OCI-LY7 (cell line): Measurements from ENCODE around the gene CERS1. TPM values are rescaled to one million over a fixed set of nuclear protein-coding genes. Genes with fewer than 3 reads are reported as not detected.

ENCODE experiments used
- BruUV-seq: library from RNA; stranded (reverse); fragments of 400-500 nt; replicated peaks from 2 replicates; lab custom pipeline; 2021; lab: Mats Ljungman, UMichigan
- CTCF ChIA-PET: fragments of 300-600 bp; sonication (Branson Sonifier 250); formaldehyde crosslinking; loops from one replicate; lab custom pipeline; 2022; ENCODE audit warnings: antibody characterized with exemption; ENCODE audit not compliant: unreplicated experiment; lab: Charles Lee
- POLR2A ChIA-PET: fragments of 300-600 bp; sonication (Branson Sonifier 250); formaldehyde crosslinking; loops from one replicate; lab custom pipeline; 2022; ENCODE audit warnings: antibody characterized with exemption; lab: Charles Lee
- DNase-seq: peaks from one replicate; pipeline ENCODE4 v3.0.0-alpha.2; 2015; ENCODE audit warnings: low spot score
- H2AFZ ChIP-seq: fragments of 200-600 bp; sonication (generic), shearing (Covaris generic); 2 replicates; pipeline ENCODE4 v1.6.1; 2014; ENCODE audit warnings: mild to moderate bottlenecking, antibody characterized with exemption, low read length, moderate library complexity
- H3K27ac ChIP-seq: fragments of 200-600 bp; sonication (generic); 2 replicates; pipeline ENCODE4 v1.5.1; 2014; ENCODE audit warnings: mixed run types, low read depth, mild to moderate bottlenecking, moderate library complexity, low read length, inconsistent platforms; ENCODE audit not compliant: poor library complexity, severe bottlenecking
- H3K36me3 ChIP-seq: fragments of 200-600 bp; sonication (generic); 2 replicates; pipeline ENCODE4 v1.6.1; 2014; ENCODE audit warnings: mild to moderate bottlenecking, antibody characterized with exemption, low read length, moderate library complexity, mixed read lengths; ENCODE audit not compliant: insufficient read depth
- H3K4me1 ChIP-seq: fragments of 200-600 bp; sonication (generic); 2 replicates; pipeline ENCODE4 v1.5.1; 2014; ENCODE audit warnings: mild to moderate bottlenecking, low read length; ENCODE audit not compliant: insufficient read depth, poor library complexity, severe bottlenecking
- H3K4me2 ChIP-seq: fragments of 200-600 bp; sonication (generic); 2 replicates; pipeline ENCODE4 v1.6.1; 2014; ENCODE audit warnings: mild to moderate bottlenecking, low read length
- H3K4me3 ChIP-seq: fragments of 200-600 bp; sonication (generic); 2 replicates; pipeline ENCODE4 v1.5.1; 2014; ENCODE audit warnings: mild to moderate bottlenecking, low read depth, low read length; ENCODE audit not compliant: poor library complexity, severe bottlenecking
- H3K79me2 ChIP-seq: fragments of 200-600 bp; sonication (generic); 2 replicates; pipeline ENCODE4 v1.6.1; 2016; ENCODE audit warnings: low read depth, mild to moderate bottlenecking, low read length, moderate library complexity, mixed read lengths; ENCODE audit not compliant: insufficient read depth
- H3K9me2 ChIP-seq: fragments of 200-600 bp; sonication (generic); 2 replicates; pipeline ENCODE4 v1.6.1; 2016; ENCODE audit warnings: mild to moderate bottlenecking, low read length, mixed read lengths; ENCODE audit not compliant: insufficient read depth
- H3K9me3 ChIP-seq: fragments of 200-600 bp; sonication (generic); 2 replicates; pipeline ENCODE4 v1.6.1; 2014; ENCODE audit warnings: mild to moderate bottlenecking, mixed run types, low read length, mixed read lengths
- H4K20me1 ChIP-seq: fragments of 200-600 bp; sonication (generic); 2 replicates; pipeline ENCODE4 v1.6.1; 2014; ENCODE audit warnings: mild to moderate bottlenecking, antibody characterized with exemption, low read length, moderate library complexity, mixed read lengths; ENCODE audit not compliant: insufficient read depth
- CTCF ChIP-seq: fragments of 200-600 bp; sonication (generic); conservative IDR thresholded peaks from 2 replicates; pipeline ENCODE4 v1.5.1; 2014; ENCODE audit warnings: mild to moderate bottlenecking, antibody characterized with exemption, low read length, moderate library complexity, mixed read lengths
- EZH2phosphoT487 ChIP-seq: fragments of 200-600 bp; sonication (generic); IDR thresholded peaks from 2 replicates; pipeline ENCODE4 v1.6.1; 2018; ENCODE audit warnings: low read depth, borderline replicate concordance, mild to moderate bottlenecking, mixed run types, antibody characterized with exemption, low read length, moderate library complexity, mixed read lengths
- intact Hi-C: fragments of 100-400 bp; cut with micrococcal nuclease; formaldehyde crosslinking; loops from one replicate; pipeline ENCODE4 v1.10.0; 2022; ENCODE audit not compliant: unreplicated experiment
- total RNA-seq, 2 experiments: library from RNA; depleted of rRNA in 1 of 2; stranded (reverse); fragments of >200 nt in 1 of 2; shearing (Covaris generic) in 1 of 2; gene quantifications; 2 replicates each; pipeline ENCODE4 v1.2.3, GENCODE V29; 2014 to 2022

Gene CERS1
- total RNA-seq, 2 experiments from 2014 or later, result 0.09 TPM; not detected in 1

GRCh38 chr19:18897094-18898029 is 1.4 kb upstream of the CERS1 start:
- BruUV-seq, result no TSS peak
- Histone ChIP-seq H3K27ac (no peak overlapping the region), H3K4me3 (no peak overlapping the region), H3K4me2 (no peak overlapping the region), H2AFZ (no peak overlapping the region), H3K79me2 (no peaks in the 10 kb centered on the region), H3K9me2 (no peaks in the 10 kb centered on the region), H4K20me1 (no peaks in the 10 kb centered on the region), H3K9me3 (no peaks in the 10 kb centered on the region), H3K4me1 (no peaks in the 10 kb centered on the region), H3K36me3 (peaks cover 11% of the 10 kb centered on the region; the same call in 1 of the 2 replicates)
- TF ChIP-seq EZH2phosphoT487 (no peak), CTCF (no peak)
- no peak for DNase-seq
- POLR2A ChIA-PET, result no interaction called here
- intact Hi-C loops, result no loop called here
- CTCF ChIA-PET, result interaction anchor here (0.6 kb wide), 1 partner anchor 90 kb away, joined by 3 read pairs; no protein-coding TSS in a partner anchor

DNA sequence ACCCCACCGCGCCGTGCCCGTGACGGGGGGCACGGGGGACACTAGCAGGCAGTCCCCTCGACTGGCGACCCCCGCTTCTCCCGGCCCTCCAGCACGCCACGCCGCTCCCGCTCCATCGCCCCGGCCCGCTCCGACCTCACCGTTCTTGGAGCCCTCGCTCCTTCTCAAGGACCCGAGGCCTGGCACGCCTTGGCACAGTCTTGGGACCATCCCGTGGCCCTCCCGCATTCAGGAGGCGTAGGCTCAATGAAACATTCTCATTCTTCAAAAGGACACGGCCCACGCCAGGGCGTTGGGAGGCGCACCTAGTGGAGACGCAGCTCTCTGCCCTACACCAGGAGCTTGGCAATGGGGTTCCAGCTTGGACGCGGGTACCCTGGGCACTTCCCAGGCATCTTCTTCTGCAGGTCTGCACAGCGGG is 473 bp upstream of the CERS1 start:
- Histone ChIP-seq H3K27ac (no peak overlapping the region), H3K4me3 (no peak overlapping the region), H3K4me2 (no peak overlapping the region), H3K4me1 (no peaks in the 10 kb centered on the region), H2AFZ (no peak overlapping the region), H3K9me2 (no peaks in the 10 kb centered on the region), H3K79me2 (no peaks in the 10 kb centered on the region), H3K36me3 (peaks cover 11% of the 10 kb centered on the region; the same call in 1 of the 2 replicates), H3K9me3 (no peaks in the 10 kb centered on the region), H4K20me1 (no peaks in the 10 kb centered on the region)
- no peak for TF ChIP-seq EZH2phosphoT487
- TF ChIP-seq CTCF, result no peak
- no peak for DNase-seq
- ChIA-PET CTCF (no interaction called here), POLR2A (no interaction called here)
- intact Hi-C loops, result no loop called here
- no TSS peak for BruUV-seq
